H9 (cell line): Measurements from ENCODE around the gene ATP13A2. TPM values are rescaled to one million over a fixed set of nuclear protein-coding genes. Genes with fewer than 3 reads are reported as not detected.

Source experiments
- DNase-seq: peaks from one replicate; pipeline ENCODE4 v3.0.0-alpha.2; 2017
- H2AFZ ChIP-seq: one replicate; pipeline ENCODE4 v1.6.1; 2013; ENCODE audit warnings: mild to moderate bottlenecking, low read length, control low read depth, moderate library complexity
- H2AK5ac ChIP-seq: 2 replicates; pipeline ENCODE4 v1.6.1; 2013; ENCODE audit warnings: low read length, control low read depth, mixed read lengths; ENCODE audit not compliant: insufficient read length
- H2BK120ac ChIP-seq: one replicate; pipeline ENCODE4 v1.6.1; 2013; ENCODE audit warnings: low read depth, mild to moderate bottlenecking, low read length, control low read depth, inconsistent platforms; ENCODE audit not compliant: poor library complexity, severe bottlenecking
- H2BK12ac ChIP-seq: 2 replicates; pipeline ENCODE4 v1.6.1; 2013; ENCODE audit warnings: low read length, control low read depth, mixed read lengths, low read depth; ENCODE audit not compliant: insufficient read length
- H2BK15ac ChIP-seq: 2 replicates; pipeline ENCODE4 v1.6.1; 2013; ENCODE audit warnings: low read depth, low read length, control low read depth
- H2BK20ac ChIP-seq: one replicate; pipeline ENCODE4 v1.6.1; 2013; ENCODE audit warnings: low read depth, mild to moderate bottlenecking, low read length, control low read depth, inconsistent platforms; ENCODE audit not compliant: poor library complexity, severe bottlenecking
- H2BK5ac ChIP-seq: 2 replicates; pipeline ENCODE4 v1.6.1; 2013; ENCODE audit warnings: low read length, control low read depth, mixed read lengths; ENCODE audit not compliant: insufficient read length
- H3K14ac ChIP-seq: 2 replicates; pipeline ENCODE4 v1.6.1; 2013; ENCODE audit warnings: low read length, control low read depth; ENCODE audit not compliant: insufficient read depth
- H3K18ac ChIP-seq: 2 replicates; pipeline ENCODE4 v1.6.1; 2013; ENCODE audit warnings: low read depth, mild to moderate bottlenecking, mixed read lengths, low read length, control low read depth; ENCODE audit not compliant: insufficient read length
- H3K23ac ChIP-seq: 2 replicates; pipeline ENCODE4 v1.6.1; 2013; ENCODE audit warnings: low read length, control low read depth, mixed read lengths, low read depth; ENCODE audit not compliant: insufficient read length
- H3K23me2 ChIP-seq: 2 replicates; pipeline ENCODE4 v1.6.1; 2013; ENCODE audit warnings: low read depth, mild to moderate bottlenecking, mixed read lengths, low read length, control low read depth; ENCODE audit not compliant: insufficient read length, poor library complexity, severe bottlenecking
- H3K27ac ChIP-seq: 2 replicates; pipeline ENCODE4 v1.5.1; 2013; ENCODE audit warnings: low read length, control low read depth, mixed read lengths, low read depth; ENCODE audit not compliant: insufficient read length
- H3K27me3 ChIP-seq: 2 replicates; pipeline ENCODE4 v1.6.1; 2013; ENCODE audit warnings: low read length, control low read depth, inconsistent platforms; ENCODE audit not compliant: insufficient read depth
- H3K4ac ChIP-seq: 2 replicates; pipeline ENCODE4 v1.6.1; 2013; ENCODE audit warnings: low read depth, mild to moderate bottlenecking, control low read depth, inconsistent platforms, low read length, moderate library complexity
- H3K4me1 ChIP-seq: 2 replicates; pipeline ENCODE4 v1.6.1; 2013; ENCODE audit warnings: low read length, control low read depth, inconsistent platforms; ENCODE audit not compliant: insufficient read depth
- H3K4me2 ChIP-seq: 2 replicates; pipeline ENCODE4 v1.6.1; 2013; ENCODE audit warnings: low read length, control low read depth, mixed read lengths; ENCODE audit not compliant: insufficient read length, insufficient read depth
- H3K56ac ChIP-seq: 2 replicates; pipeline ENCODE4 v1.6.1; 2013; ENCODE audit warnings: low read depth, mild to moderate bottlenecking, mixed read lengths, low read length, control low read depth; ENCODE audit not compliant: insufficient read length
- H3K79me1 ChIP-seq: 2 replicates; pipeline ENCODE4 v1.6.1; 2013; ENCODE audit warnings: low read depth, mild to moderate bottlenecking, moderate library complexity, low read length, control low read depth, inconsistent platforms; ENCODE audit not compliant: insufficient read depth, poor library complexity, severe bottlenecking
- H3K79me2 ChIP-seq: 2 replicates; pipeline ENCODE4 v1.6.1; 2013; ENCODE audit warnings: low read length, control low read depth, inconsistent platforms; ENCODE audit not compliant: insufficient read depth
- H3K9ac ChIP-seq: 2 replicates; pipeline ENCODE4 v1.6.1; 2013; ENCODE audit warnings: low read length, control low read depth, mixed read lengths; ENCODE audit not compliant: insufficient read length; ENCODE audit errors: extremely low read depth
- H3K9me3 ChIP-seq: one replicate; pipeline ENCODE4 v1.6.1; 2013; ENCODE audit warnings: low read depth, low read length, inconsistent platforms; ENCODE audit not compliant: control insufficient read depth
- H3T11ph ChIP-seq: one replicate; pipeline ENCODE4 v1.6.1; 2013; ENCODE audit warnings: mild to moderate bottlenecking, low read length, control low read depth, inconsistent platforms
- H4K20me1 ChIP-seq: one replicate; pipeline ENCODE4 v1.6.1; 2013; ENCODE audit not compliant: control insufficient read depth, insufficient read length, insufficient read depth
- H4K5ac ChIP-seq: 2 replicates; pipeline ENCODE4 v1.6.1; 2013; ENCODE audit warnings: low read depth, mild to moderate bottlenecking, mixed read lengths, low read length, control low read depth; ENCODE audit not compliant: insufficient read length
- H4K8ac ChIP-seq: replicated peaks from 2 replicates; pipeline ENCODE4 v1.6.1; 2013; ENCODE audit warnings: low read length, control low read depth, mixed read lengths, low read depth; ENCODE audit not compliant: insufficient read length
- H4K91ac ChIP-seq: 2 replicates; pipeline ENCODE4 v1.6.1; 2013; ENCODE audit warnings: low read depth, mild to moderate bottlenecking, moderate library complexity, mixed read lengths, low read length, control low read depth; ENCODE audit not compliant: insufficient read length
- H3K27ac Mint-ChIP-seq, 3 experiments: 2 replicates in 2 of 3; 3 replicates in 1 of 3; pipeline ENCODE4 v1.8.0; 2020 to 2021; ENCODE audit warnings: mixed read lengths in 3 of 3, mild to moderate bottlenecking in 1 of 3, moderate library complexity in 1 of 3
- H3K27me3 Mint-ChIP-seq: 2 replicates; pipeline ENCODE4 v1.8.0; 2021; ENCODE audit warnings: low read depth, mild to moderate bottlenecking, moderate library complexity, mixed read lengths
- H3K36me3 Mint-ChIP-seq, 3 experiments: 2 replicates in 2 of 3; 3 replicates in 1 of 3; pipeline ENCODE4 v1.8.0; 2020 to 2021; ENCODE audit warnings: low read depth in 3 of 3, mixed read lengths in 3 of 3; ENCODE audit not compliant: insufficient read depth in 1 of 3
- H3K4me1 Mint-ChIP-seq, 2 experiments: 2 replicates each; pipeline ENCODE4 v1.8.0; 2020; ENCODE audit warnings: mixed read lengths in 2 of 2
- H3K4me3 Mint-ChIP-seq, 2 experiments: 2 replicates in 1 of 2; 3 replicates in 1 of 2; pipeline ENCODE4 v1.8.0; 2020 to 2021; ENCODE audit warnings: mild to moderate bottlenecking in 2 of 2, mixed read lengths in 2 of 2, moderate library complexity in 1 of 2
- H3K9me3 Mint-ChIP-seq, 2 experiments: 2 replicates in 1 of 2; 3 replicates in 1 of 2; pipeline ENCODE4 v1.8.0; 2020; ENCODE audit warnings: mild to moderate bottlenecking in 2 of 2, mixed read lengths in 2 of 2, moderate library complexity in 1 of 2
- CTCF ChIP-seq: fragments of 200-600 bp; sonication (generic); conservative IDR thresholded peaks from 3 replicates; pipeline ENCODE4 v1.8.0; 2021; ENCODE audit warnings: antibody characterized with exemption, mild to moderate bottlenecking
- whole genome bisulfite sequencing: extraction: QIAGEN DNeasy Blood & Tissue Kit; methylation state at CpG from one replicate; pipeline ENCODE4 v1.1.7; 2013; ENCODE audit warnings: missing lambda C conversion rate, low lambda C conversion rate, mixed read lengths; ENCODE audit not compliant: insufficient read length; ENCODE audit errors: extremely low coverage; 5-methylcytosine and 5-hydroxymethylcytosine counted together
- total RNA-seq: library from RNA; stranded (reverse); gene quantifications from 2 replicates; pipeline ENCODE4 v1.2.1, GENCODE V29; 2021

Gene ATP13A2
- total RNA-seq, 1 experiment from 2014 or later, result 53.6 TPM

- TF ChIP-seq CTCF, result no peak
- H2BK120ac ChIP-seq, result no peak overlapping the region
- H3K79me1 ChIP-seq, result no peaks in the 10 kb centered on the region
- H3K27me3 ChIP-seq, result no peaks in the 10 kb centered on the region
- H3K14ac ChIP-seq, result no peak overlapping the region
- Mint-ChIP-seq H3K27ac (no peak overlapping the region), H3K4me3 (peak overlapping the region; percentile 80 to 89), H3K4me1 (peaks cover 55 to 78% of the 10 kb centered on the region in 2 experiments), H3K27me3 (no peaks in the 10 kb centered on the region), H3K36me3 (peaks cover 0 to 2% (median 2%) of the 10 kb centered on the region in 3 experiments; a peak in 3 of 7 replicates), H3K9me3 (no peaks in the 10 kb centered on the region; a peak in 1 of 5 replicates)
- no peak overlapping the region for H4K91ac ChIP-seq
- no peak overlapping the region for H4K8ac ChIP-seq
- H3K79me2 ChIP-seq, result no peaks in the 10 kb centered on the region
- no peak overlapping the region for H2BK5ac ChIP-seq
- no peak overlapping the region for H3K4ac ChIP-seq
- H2BK20ac ChIP-seq, result no peak overlapping the region
- no peak overlapping the region for H2BK15ac ChIP-seq
- H3K4me2 ChIP-seq, result peak overlapping the region; percentile 52
- no CpG with 5 or more reads among the region's 15 CpGs for WGBS
- H3K18ac ChIP-seq, result no peak overlapping the region
- no peak overlapping the region for H4K5ac ChIP-seq
- H4K20me1 ChIP-seq, result no peaks in the 10 kb centered on the region
- H3T11ph ChIP-seq, result no peak overlapping the region
- no peak for DNase-seq
- no peak overlapping the region for H3K9ac ChIP-seq
- H3K56ac ChIP-seq, result no peak overlapping the region
- H3K4me1 ChIP-seq, result peaks cover 20% of the 10 kb centered on the region
- H2BK12ac ChIP-seq, result no peak overlapping the region
- H2AK5ac ChIP-seq, result no peak overlapping the region
- H3K27ac ChIP-seq, result no peak overlapping the region
- H3K9me3 ChIP-seq, result no peaks in the 10 kb centered on the region
- H3K23ac ChIP-seq, result no peak overlapping the region
- no peak overlapping the region for H2AFZ ChIP-seq
- H3K23me2 ChIP-seq, result peaks cover 4% of the 10 kb centered on the region
These were observed 663 bp downstream of the ATP13A2 start for GRCh38 chr1:17011092-17011438.
